Parathyroid adenoma (tissue), 2 donors: ENCODE results near the gene MRLN.
"Not testable (repeated sequence)": the region's sequence is repeated elsewhere in the genome, so short reads cannot be mapped to it uniquely, and the experiment has no call there.

Experiments
- H2AFZ ChIP-seq: fragments of 300-600 bp; sonication (generic); one replicate; pipeline ENCODE4 v1.7.0; 2017; ENCODE audit warnings: antibody characterized with exemption, mild to moderate bottlenecking
- H3K27ac ChIP-seq: fragments of 300-600 bp; sonication (generic); one replicate; pipeline ENCODE4 v1.7.0; 2017
- H3K27me3 ChIP-seq: fragments of 300-600 bp; sonication (generic); one replicate; pipeline ENCODE4 v1.7.0; 2017; ENCODE audit warnings: low read length; ENCODE audit not compliant: control insufficient read depth, insufficient read depth
- H3K36me3 ChIP-seq: fragments of 300-600 bp; sonication (generic); one replicate; pipeline ENCODE4 v1.7.0; 2017; ENCODE audit warnings: low read length; ENCODE audit not compliant: control insufficient read depth, insufficient read depth
- H3K4me1 ChIP-seq: fragments of 300-600 bp; sonication (generic); one replicate; pipeline ENCODE4 v1.7.0; 2017; ENCODE audit warnings: control low read depth
- H3K4me2 ChIP-seq: fragments of 300-600 bp; sonication (generic); one replicate; pipeline ENCODE4 v1.7.0; 2017; ENCODE audit warnings: low read length
- H3K4me3 ChIP-seq: fragments of 300-600 bp; sonication (generic); one replicate; pipeline ENCODE4 v1.7.0; 2017; ENCODE audit warnings: low read depth, low read length
- H3K79me2 ChIP-seq: fragments of 300-600 bp; sonication (generic); one replicate; pipeline ENCODE4 v1.7.0; 2017; ENCODE audit warnings: control low read depth
- H3K9ac ChIP-seq: fragments of 300-600 bp; sonication (generic); one replicate; pipeline ENCODE4 v1.7.0; 2017; ENCODE audit warnings: mild to moderate bottlenecking
- H3K9me3 ChIP-seq: fragments of 300-600 bp; sonication (generic); one replicate; pipeline ENCODE4 v1.7.0; 2017; ENCODE audit warnings: low read length; ENCODE audit not compliant: control insufficient read depth
- CTCF ChIP-seq: fragments of 300-600 bp; sonication (generic); IDR thresholded peaks from one replicate; pipeline ENCODE4 v1.7.0; 2017; ENCODE audit warnings: antibody characterized with exemption, mild to moderate bottlenecking
- donor health status: primary hyperparathyroidism.

MRLN gene

DNA sequence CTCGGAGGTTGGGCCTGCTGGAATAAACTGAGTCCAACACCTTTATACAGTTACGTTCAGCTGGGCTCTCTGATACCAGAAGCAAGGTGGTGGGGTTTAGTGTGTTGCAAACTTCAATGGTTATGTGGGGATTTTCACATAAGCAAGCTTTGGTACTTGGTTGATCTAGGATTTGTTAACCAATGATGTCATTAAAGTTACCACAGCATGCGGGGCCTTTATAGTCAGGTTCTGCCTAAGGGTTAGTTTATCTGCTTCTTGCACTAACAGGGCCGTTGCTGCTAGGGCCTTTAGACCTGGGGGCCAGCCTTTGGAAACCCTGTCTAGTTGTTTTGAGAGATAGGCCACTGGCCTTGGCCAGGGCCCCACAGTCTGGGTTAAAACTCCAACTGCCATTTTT lies 24.1 kb downstream of the MRLN start:
- H3K9ac ChIP-seq, H3K27me3 ChIP-seq, H3K36me3 ChIP-seq, H3K4me1 ChIP-seq, H3K4me3 ChIP-seq, H3K79me2 ChIP-seq, H3K9me3 ChIP-seq, H3K4me2 ChIP-seq, H2AFZ ChIP-seq, H3K27ac ChIP-seq: not testable (repeated sequence)

GRCh38 chr10:59724098-59724938 lies 28.9 kb downstream of the MRLN start:
- no peaks in the 10 kb centered on the region for H3K79me2 ChIP-seq
- no peaks in the 10 kb centered on the region for H3K9me3 ChIP-seq
- no peak overlapping the region for H3K27ac ChIP-seq
- no peak for TF ChIP-seq CTCF
- H3K36me3 ChIP-seq = no peaks in the 10 kb centered on the region
- no peaks in the 10 kb centered on the region for H3K4me1 ChIP-seq
- H3K4me2 ChIP-seq = no peak overlapping the region
- H3K9ac ChIP-seq = no peak overlapping the region
- no peak overlapping the region for H2AFZ ChIP-seq
- no peak overlapping the region for H3K4me3 ChIP-seq
- H3K27me3 ChIP-seq = no peaks in the 10 kb centered on the region

- TF ChIP-seq CTCF = no peak
- Histone ChIP-seq H3K9me3 (no peaks in the 10 kb centered on the region), H3K36me3 (no peaks in the 10 kb centered on the region), H3K79me2 (no peaks in the 10 kb centered on the region), H2AFZ (no peak overlapping the region), H3K4me3 (no peak overlapping the region), H3K27me3 (no peaks in the 10 kb centered on the region), H3K9ac (no peak overlapping the region), H3K4me2 (no peak overlapping the region), H3K4me1 (no peaks in the 10 kb centered on the region), H3K27ac (no peak overlapping the region)
These were observed 32.9 kb downstream of the MRLN start for GRCh38 chr10:59720377-59720776.

DNA sequence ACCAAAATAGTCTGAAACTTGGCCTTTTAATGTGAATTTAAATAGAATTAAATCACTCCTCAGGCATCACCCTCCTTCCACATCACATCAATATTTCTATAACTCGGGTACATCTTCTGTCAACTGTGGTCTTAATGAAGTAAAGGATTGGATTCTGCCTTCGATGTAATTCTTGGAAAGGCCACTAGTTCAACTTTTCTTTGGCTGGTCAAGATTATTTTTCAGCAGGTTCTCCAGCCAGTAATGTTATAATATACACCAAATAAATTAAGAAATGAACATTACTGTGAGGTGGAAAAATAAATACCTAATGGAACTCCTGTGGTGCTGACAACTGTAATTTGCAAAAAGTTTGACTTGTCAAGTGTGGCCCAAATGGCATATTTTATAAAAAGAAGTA lies 33.9 kb downstream of the MRLN start:
- no peak for TF ChIP-seq CTCF
- Histone ChIP-seq H2AFZ (no peak overlapping the region), H3K36me3 (no peaks in the 10 kb centered on the region)

GRCh38 chr10:59718257-59718656 lies 35.0 kb downstream of the MRLN start:
- no peak overlapping the region for H2AFZ ChIP-seq
- H3K9ac ChIP-seq = no peak overlapping the region
- H3K4me1 ChIP-seq = no peaks in the 10 kb centered on the region
- H3K4me2 ChIP-seq = no peak overlapping the region
- H3K36me3 ChIP-seq = no peaks in the 10 kb centered on the region
- no peaks in the 10 kb centered on the region for H3K27me3 ChIP-seq
- no peaks in the 10 kb centered on the region for H3K79me2 ChIP-seq
- TF ChIP-seq CTCF = no peak
- H3K27ac ChIP-seq = no peak overlapping the region
- H3K4me3 ChIP-seq = no peak overlapping the region
- H3K9me3 ChIP-seq = no peaks in the 10 kb centered on the region

More for the DNA sequence above, 33.9 kb downstream of the MRLN start:
- Histone ChIP-seq H3K79me2 (no peaks in the 10 kb centered on the region), H3K9me3 (no peaks in the 10 kb centered on the region), H3K4me3 (no peak overlapping the region), H3K4me1 (no peaks in the 10 kb centered on the region), H3K9ac (no peak overlapping the region), H3K4me2 (no peak overlapping the region), H3K27me3 (no peaks in the 10 kb centered on the region), H3K27ac (no peak overlapping the region)
